ENCODE data around the gene RXRA. TPM values are rescaled to one million over a fixed set of nuclear protein-coding genes. Genes with fewer than 3 reads are reported as not detected.

Gene RXRA
- total and polyA plus RNA-seq, 2 donors (not counting 1 experiment from before 2014, with no cell fraction given): 2.6 to 6.8 TPM

DNA sequence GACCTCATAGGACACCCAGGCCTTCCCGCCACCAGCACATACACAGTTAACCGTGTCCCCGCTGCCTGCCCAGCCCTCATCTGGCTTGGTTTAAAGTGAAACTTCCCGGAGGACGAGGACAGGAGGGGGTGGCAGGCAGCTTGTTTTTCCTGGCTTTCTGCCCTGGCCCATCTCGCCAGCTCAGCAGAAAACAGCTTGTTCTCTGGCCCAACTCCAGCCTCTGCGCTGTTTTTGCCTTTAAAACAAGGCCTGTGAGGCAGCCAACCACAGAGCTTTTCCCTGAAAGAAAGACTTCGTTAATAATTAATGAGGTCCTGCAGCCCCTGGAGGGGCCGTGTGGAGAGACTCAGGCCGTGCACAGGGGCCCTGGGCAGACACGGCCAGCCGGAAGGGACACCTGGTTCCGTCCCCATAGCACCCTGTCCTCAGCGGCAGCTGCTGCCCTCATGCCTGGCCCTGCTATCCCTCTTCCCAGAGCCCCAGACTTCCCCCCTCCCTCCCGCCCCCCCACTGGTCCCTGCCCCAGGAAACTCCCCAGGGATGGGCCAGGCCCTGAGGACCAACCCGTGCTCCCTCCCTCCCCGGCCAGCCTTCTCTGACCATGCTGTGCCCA, 108.7 kb downstream of the RXRA start:
- H3K27ac Mint-ChIP-seq: no peak overlapping the region
- WGBS (ENCODE audit: insufficient coverage): 67% methylated on average over 15 of the region's 17 CpGs
- no peaks in the 10 kb centered on the region for H3K9me3 ChIP-seq (ENCODE audit: control extremely low read depth in 1 of 3, control insufficient read depth in 2 of 3, insufficient read depth in 1 of 3, low read length in 2 of 3)

More for the DNA sequence above, 108.7 kb downstream of the RXRA start:
- ChIA-PET POLR2A (no interaction called here), CTCF (interaction anchor here (0.8 kb wide), 1 partner anchor 264 kb away, joined by 3 read pairs; no protein-coding TSS in a partner anchor)
- Mint-ChIP-seq H3K4me1 (no peaks in the 10 kb centered on the region), H3K27me3 (peaks cover 5% of the 10 kb centered on the region), H3K4me3 (no peak overlapping the region), H3K9me3 (ENCODE audit: insufficient read depth) (no peaks in the 10 kb centered on the region)
- Histone ChIP-seq H3K27me3 (replicated peaks in 1 of 4; ENCODE audit: control extremely low read depth in 1 of 4, control insufficient read depth in 3 of 4, insufficient read depth in 4 of 4, low read length in 3 of 4) (no peaks in the 10 kb centered on the region), H3K36me3 (replicated peaks in 1 of 2; ENCODE audit: control extremely low read depth in 1 of 2, control insufficient read depth in 1 of 2, extremely low read depth in 1 of 2, insufficient read depth in 2 of 2, low read length in 1 of 2) (no peaks in the 10 kb centered on the region), H3K4me2 (replicated peaks; ENCODE audit: low read depth, low read length, poor library complexity, severe bottlenecking) (no peak overlapping the region), H3K79me2 (ENCODE audit: control insufficient read depth, insufficient read depth, low read length) (no peaks in the 10 kb centered on the region), H2AFZ (ENCODE audit: insufficient read depth, low read depth, low read length, poor library complexity, severe bottlenecking) (no peak overlapping the region), H3K27ac (ENCODE audit: low read length in 2 of 2) (no peak overlapping the region), H3K4me1 (ENCODE audit: control insufficient read depth in 2 of 2, insufficient read depth in 2 of 2, low read length in 2 of 2) (peaks cover 0 to under 1% of the 10 kb centered on the region in 2 donors), H3K9ac (ENCODE audit: low read length) (no peak overlapping the region), H4K20me1 (ENCODE audit: control insufficient read depth, insufficient read depth, low read length, poor library complexity, severe bottlenecking) (no peaks in the 10 kb centered on the region), H3K4me3 (ENCODE audit: control extremely low read depth in 1 of 5, extremely low read depth in 1 of 5, insufficient read depth in 1 of 5, low read depth in 2 of 5, low read length in 4 of 5) (no peak overlapping the region)
- DNase-seq (no peak), ATAC-seq (ENCODE audit: low read depth) (no peak)
- intact Hi-C loops (cut with micrococcal nuclease): no loop called here
- TF ChIP-seq, protein P1, sequence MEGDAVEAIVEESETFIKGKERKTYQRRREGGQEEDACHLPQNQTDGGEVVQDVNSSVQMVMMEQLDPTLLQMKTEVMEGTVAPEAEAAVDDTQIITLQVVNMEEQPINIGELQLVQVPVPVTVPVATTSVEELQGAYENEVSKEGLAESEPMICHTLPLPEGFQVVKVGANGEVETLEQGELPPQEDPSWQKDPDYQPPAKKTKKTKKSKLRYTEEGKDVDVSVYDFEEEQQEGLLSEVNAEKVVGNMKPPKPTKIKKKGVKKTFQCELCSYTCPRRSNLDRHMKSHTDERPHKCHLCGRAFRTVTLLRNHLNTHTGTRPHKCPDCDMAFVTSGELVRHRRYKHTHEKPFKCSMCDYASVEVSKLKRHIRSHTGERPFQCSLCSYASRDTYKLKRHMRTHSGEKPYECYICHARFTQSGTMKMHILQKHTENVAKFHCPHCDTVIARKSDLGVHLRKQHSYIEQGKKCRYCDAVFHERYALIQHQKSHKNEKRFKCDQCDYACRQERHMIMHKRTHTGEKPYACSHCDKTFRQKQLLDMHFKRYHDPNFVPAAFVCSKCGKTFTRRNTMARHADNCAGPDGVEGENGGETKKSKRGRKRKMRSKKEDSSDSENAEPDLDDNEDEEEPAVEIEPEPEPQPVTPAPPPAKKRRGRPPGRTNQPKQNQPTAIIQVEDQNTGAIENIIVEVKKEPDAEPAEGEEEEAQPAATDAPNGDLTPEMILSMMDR (IDR thresholded peaks at IDR 0.05): no peak
- TF ChIP-seq EZH2 (IDR thresholded peaks at IDR 0.05; ENCODE audit: borderline replicate concordance, insufficient read depth, low read depth, low read length, poor library complexity, severe bottlenecking): no peak
